ENCODE results near the gene GAD1. TPM values are rescaled to one million over a fixed set of nuclear protein-coding genes. Genes with fewer than 3 reads are reported as not detected.

The GAD1 gene
- total and polyA plus RNA-seq, 2 of the 8 experiments (the other 6 are each of a cell fraction or from before 2014, with no cell fraction given) = 0.65 to 1.0 TPM

- H3K27ac ChIP-seq (ENCODE audit: low read depth, low read length) = no peak overlapping the region
- no peak overlapping the region for H3K4me2 ChIP-seq (ENCODE audit: insufficient read depth in 1 of 2, low read depth in 2 of 2, low read length in 2 of 2)
- no peak overlapping the region for H4K8ac ChIP-seq (ENCODE audit: extremely low read depth, insufficient read depth, low read length)
- H3K4ac ChIP-seq (replicated peaks; ENCODE audit: insufficient read length, low read depth, low read length) = no peak overlapping the region
- no peak overlapping the region for H2BK5ac ChIP-seq (ENCODE audit: low read depth, low read length)
- no peak overlapping the region for H3K4me3 ChIP-seq (ENCODE audit: extremely low read depth in 1 of 4, insufficient read depth in 2 of 4, low read depth in 3 of 4, low read length in 4 of 4)
- no peak overlapping the region for H2BK15ac ChIP-seq (ENCODE audit: low read length)
- no peak overlapping the region for H2AK5ac ChIP-seq (ENCODE audit: low read depth, low read length)
- no peak overlapping the region for H4K5ac ChIP-seq (ENCODE audit: insufficient read length, low read depth, low read length)
- H2BK20ac ChIP-seq (ENCODE audit: low read length) = no peak overlapping the region
- POLR2A ChIA-PET (ENCODE audit: partially characterized antibody) = interaction anchor here (0.6 kb wide), 1 partner anchor 16 kb away, joined by 3 read pairs; no protein-coding TSS in a partner anchor
- H3K4me1 ChIP-seq (replicated peaks in 1 of 4; ENCODE audit: control insufficient read depth in 3 of 4, insufficient read depth in 4 of 4, low read length in 3 of 4) = no peaks in the 10 kb centered on the region
- no peaks in the 10 kb centered on the region for H3K79me1 ChIP-seq (ENCODE audit: low read depth, low read length)
- H3K18ac ChIP-seq (ENCODE audit: extremely low read depth, low read length) = no peak overlapping the region
- DNase-seq (ENCODE audit: low read depth in 1 of 2, low spot score in 2 of 2) (no peak), FAIRE-seq (no peak)
- 82% methylated on average over 7 of the region's 7 CpGs; no CpG with 5 or more reads in 1 of the 2 experiments for WGBS, 2 experiments (ENCODE audit: extremely low coverage in 1 of 2, insufficient coverage in 1 of 2, insufficient read length in 1 of 2, insufficient replicate concordance in 2 of 2, low coverage in 1 of 2, low lambda C conversion rate in 2 of 2, missing lambda C conversion rate in 1 of 2)
- CTCF ChIA-PET (ENCODE audit: partially characterized antibody) = interaction anchor here (0.9 to 4.3 kb wide), 5 partner anchors 12 to 35 kb away, joined by 3 to 42 read pairs (median 3); no protein-coding TSS in a partner anchor
- H3K9ac ChIP-seq (replicated peaks in 1 of 4; ENCODE audit: extremely low read depth in 1 of 4, low read depth in 3 of 4, low read length in 3 of 4) = no peak overlapping the region
- H3K79me2 ChIP-seq (ENCODE audit: control insufficient read depth in 1 of 2, insufficient read depth in 2 of 2, low read length in 2 of 2) = no peaks in the 10 kb centered on the region
- no peak overlapping the region for H3K14ac ChIP-seq (ENCODE audit: insufficient read length)
- no peak overlapping the region for H3K56ac ChIP-seq (replicated peaks; ENCODE audit: insufficient read length, low read depth, low read length)
- H2AFZ ChIP-seq (ENCODE audit: low read length) = no peak overlapping the region
- no peaks in the 10 kb centered on the region for H3K27me3 ChIP-seq (replicated peaks in 1 of 4; ENCODE audit: control insufficient read depth in 3 of 4, extremely low read depth in 1 of 4, insufficient read depth in 3 of 4, low read length in 3 of 4)
- H3K23me2 ChIP-seq (ENCODE audit: low read depth, low read length) = no peaks in the 10 kb centered on the region
- H3K23ac ChIP-seq (ENCODE audit: insufficient read length) = no peak overlapping the region
- no peaks in the 10 kb centered on the region for H4K20me1 ChIP-seq (replicated peaks in 1 of 2; ENCODE audit: control insufficient read depth in 1 of 2, insufficient read depth in 2 of 2, low read length in 2 of 2)
- H4K91ac ChIP-seq (replicated peaks; ENCODE audit: insufficient read length, low read length) = no peak overlapping the region
- H3K9me3 ChIP-seq (ENCODE audit: insufficient read depth in 2 of 2, low read depth in 1 of 2, low read length in 1 of 2) = no peaks in the 10 kb centered on the region
- H3K36me3 ChIP-seq (ENCODE audit: control insufficient read depth in 2 of 4, insufficient read depth in 4 of 4, low read length in 3 of 4) = no peaks in the 10 kb centered on the region
- H2BK12ac ChIP-seq (ENCODE audit: low read depth, low read length) = no peak overlapping the region
- no peak overlapping the region for H2BK120ac ChIP-seq (replicated peaks; ENCODE audit: low read depth, low read length)
- TF ChIP-seq SP2 (IDR thresholded peaks at IDR 0.05; ENCODE audit: low read length) = no peak
- TF ChIP-seq SUZ12 (IDR thresholded peaks at IDR 0.05; ENCODE audit: low read length) = no peak
- TF ChIP-seq BRCA1 (IDR thresholded peaks at IDR 0.05; ENCODE audit: low read depth, low read length) = no peak
- TF ChIP-seq BCL11A (IDR thresholded peaks at IDR 0.05; ENCODE audit: low read depth in 2 of 2, low read length in 2 of 2) = no peak
- TF ChIP-seq, protein P1, sequence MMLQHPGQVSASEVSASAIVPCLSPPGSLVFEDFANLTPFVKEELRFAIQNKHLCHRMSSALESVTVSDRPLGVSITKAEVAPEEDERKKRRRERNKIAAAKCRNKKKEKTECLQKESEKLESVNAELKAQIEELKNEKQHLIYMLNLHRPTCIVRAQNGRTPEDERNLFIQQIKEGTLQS (IDR thresholded peaks at IDR 0.05; ENCODE audit: insufficient read depth, low read depth, low read length) = no peak
- TF ChIP-seq SRF (IDR thresholded peaks at IDR 0.05; ENCODE audit: low read depth, low read length) = no peak
- TF ChIP-seq EP300 (IDR thresholded peaks at IDR 0.05; ENCODE audit: borderline replicate concordance in 1 of 2, low read depth in 2 of 2, low read length in 2 of 2) = no peak
- no peak for TF ChIP-seq CBX5 (IDR thresholded peaks at IDR 0.05; ENCODE audit: low read depth, low read length)
- TF ChIP-seq EGR1 (IDR thresholded peaks at IDR 0.05; ENCODE audit: borderline replicate concordance, low read depth, low read length) = no peak
- no peak for TF ChIP-seq MAFK (IDR thresholded peaks at IDR 0.05; ENCODE audit: low read depth, low read length)
- no peak for TF ChIP-seq KDM4A (IDR thresholded peaks at IDR 0.05; ENCODE audit: low read depth, low read length, severe bottlenecking)
These were observed 45.7 kb downstream of the GAD1 start for GRCh38 chr2:170862286-170862902.
